GM12892 (cell line): ENCODE results near the gene GNAI2.
A peak's percentile ranks its signal among the peaks of the same experiment; 100 is the strongest.

ENCODE experiments used
- DNase-seq: peaks from one replicate; pipeline ENCODE4 v3.0.0; 2011; ENCODE audit not compliant: insufficient read length
- FAIRE-seq: peaks from 2 replicates; lab custom pipeline; 2011; peaks lifted over from hg19 to GRCh38; lab: Jason Lieb, UNC
- POLR2A ChIP-seq: IDR thresholded peaks from 2 replicates; pipeline ENCODE4 v1.6.1; 2011; ENCODE audit warnings: low read depth, low read length, control low read depth
- POLR2AphosphoS5 ChIP-seq: IDR thresholded peaks from 2 replicates; pipeline ENCODE4 v1.6.1; 2011; ENCODE audit warnings: low read depth, low read length, control low read depth
- TAF1 ChIP-seq: IDR thresholded peaks from 2 replicates; pipeline ENCODE4 v1.6.1; 2011; ENCODE audit warnings: low read depth, mild to moderate bottlenecking, control low read depth, low read length, borderline replicate concordance

Gene GNAI2

DNA sequence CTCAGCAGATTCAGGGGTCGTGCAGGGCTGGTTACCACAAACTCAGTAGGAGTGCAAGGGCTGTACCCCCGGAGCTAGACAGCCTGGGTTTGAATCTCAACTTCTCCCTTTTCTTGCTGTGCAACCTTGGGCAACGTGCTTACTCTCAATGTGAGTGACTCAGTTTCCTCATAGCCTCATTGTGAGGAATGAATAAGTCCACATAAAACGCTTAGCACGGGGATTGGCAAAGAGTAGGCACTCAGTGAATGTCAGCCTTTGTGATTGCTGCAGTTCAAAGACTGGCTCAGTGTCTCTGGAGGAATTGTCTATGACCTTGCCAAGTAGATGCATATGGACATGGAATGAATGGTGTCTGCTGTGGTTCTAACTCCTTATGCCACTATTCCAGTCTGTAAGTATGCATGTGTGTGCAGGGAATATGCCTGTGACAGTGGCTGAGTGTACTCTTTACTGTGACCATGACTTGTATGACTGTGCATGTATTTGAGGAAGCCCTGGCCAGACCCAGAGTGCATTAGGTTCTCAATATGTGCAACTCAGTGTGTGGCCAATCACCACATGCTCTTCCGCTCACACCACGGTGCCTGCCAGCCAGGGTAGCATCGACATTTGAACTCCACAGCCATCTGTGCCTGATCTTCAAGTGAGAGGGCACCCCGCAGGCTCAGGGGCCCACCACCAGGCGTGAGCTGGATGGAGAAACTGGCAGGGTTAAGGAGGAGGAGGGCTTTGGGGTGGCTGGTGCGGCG lies 64.1 kb downstream of the GNAI2 start:
- FAIRE-seq (peak; percentile 33), DNase-seq (no peak)
- TF ChIP-seq POLR2A (peak; percentile 37), POLR2AphosphoS5 (no peak)

DNA sequence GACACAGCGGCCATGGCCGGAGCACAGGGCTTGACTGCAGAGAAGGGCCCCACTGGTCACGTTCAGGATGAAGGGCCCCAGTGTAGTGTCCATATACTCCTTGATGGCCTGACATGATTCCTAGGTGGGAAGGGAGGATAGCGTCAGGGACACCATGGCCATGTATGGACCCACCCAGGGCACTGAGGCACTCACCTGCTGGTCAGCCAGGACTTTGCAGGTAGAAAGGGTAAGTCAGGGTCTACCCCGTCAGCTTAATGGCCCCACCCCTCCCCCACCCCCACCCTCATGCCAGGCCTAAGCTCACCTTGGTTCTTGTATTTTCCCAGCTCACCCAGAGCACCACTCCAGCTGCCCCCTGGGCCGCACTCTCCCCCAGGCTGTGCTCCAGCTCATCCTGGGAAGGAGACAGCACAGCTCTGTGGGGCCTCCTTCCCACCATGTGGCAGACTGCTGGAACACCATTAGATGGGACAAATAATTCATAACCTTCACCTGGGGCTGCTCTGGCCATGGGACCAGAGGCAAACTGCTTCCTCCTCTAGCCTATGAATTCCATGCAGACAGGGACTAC lies 64.8 kb downstream of the GNAI2 start:
- FAIRE-seq (no peak), DNase-seq (no peak)
- TF ChIP-seq POLR2AphosphoS5, result no peak
- no peak for TF ChIP-seq TAF1
- no peak for TF ChIP-seq POLR2A

- no peak for DNase-seq
- no peak for FAIRE-seq
- TF ChIP-seq POLR2AphosphoS5 (no peak), TAF1 (no peak), POLR2A (no peak)
These were observed 66.3 kb downstream of the GNAI2 start for GRCh38 chr3:50302095-50303012.

DNA sequence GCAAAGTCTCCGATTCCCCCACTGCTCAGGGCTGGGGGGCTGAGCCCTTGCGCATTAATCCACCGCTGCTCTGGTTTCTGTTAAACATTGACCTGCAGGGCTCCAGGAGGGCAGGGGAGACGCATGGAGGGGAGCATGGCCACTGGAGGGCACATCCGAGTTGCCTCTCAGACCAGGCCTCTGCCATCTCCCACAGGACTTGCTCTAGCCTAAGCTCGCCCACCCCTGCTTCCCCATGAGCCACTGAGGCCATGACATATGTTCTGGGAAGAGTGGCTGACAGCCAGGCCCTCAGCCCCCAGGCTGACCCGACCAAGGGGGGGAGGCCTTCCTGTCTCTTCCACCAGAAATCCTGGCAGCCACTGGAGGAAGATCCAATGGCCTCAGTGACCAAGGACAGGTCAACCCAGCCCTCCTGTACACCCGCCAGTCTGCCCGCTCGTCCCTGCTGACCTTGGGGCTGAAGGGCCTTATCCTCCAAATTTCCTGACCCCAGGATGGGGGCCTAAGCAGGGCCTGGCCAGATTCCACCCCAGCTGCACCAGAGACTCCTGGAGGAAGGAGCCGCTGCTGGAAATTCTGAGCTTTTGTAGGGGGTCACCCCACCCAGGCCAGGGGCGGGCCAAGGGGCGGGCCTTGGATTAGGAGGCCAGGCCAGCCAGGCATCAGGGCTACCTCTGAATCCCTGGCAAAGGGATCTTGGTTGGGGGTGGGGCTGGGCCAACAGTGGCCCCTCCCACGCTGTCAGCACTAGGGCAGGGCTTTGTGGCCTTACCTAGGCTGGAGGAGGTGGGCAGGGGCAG lies 67.2 kb downstream of the GNAI2 start, which contains the start of gene HYAL1:
HYAL1 (minus strand) TSS at position 562 of the 803 bp plus-strand sequence. CDS start 618 bp downstream, outside the sequence.
- no peak for TF ChIP-seq TAF1
- TF ChIP-seq POLR2A, result no peak
- no peak for TF ChIP-seq POLR2AphosphoS5
- FAIRE-seq, result no peak
- DNase-seq, result no peak

- FAIRE-seq (peak; percentile 21), DNase-seq (no peak)
- TF ChIP-seq TAF1 (no peak), POLR2A (no peak), POLR2AphosphoS5 (no peak)
These were observed 68.6 kb downstream of the GNAI2 start for GRCh38 chr3:50304601-50305000.
